GM12864 (cell line): ENCODE results near the gene ERBB4.
"Not testable (repeated sequence)": the region's sequence is repeated elsewhere in the genome, so short reads cannot be mapped to it uniquely, and the experiment has no call there.

Experiments
- DNase-seq: peaks from one replicate; pipeline ENCODE4 v3.0.0-alpha.2; 2011; ENCODE audit warnings: low read depth
- H3K4me3 ChIP-seq: 2 replicates; pipeline ENCODE4 v1.5.1; 2011; ENCODE audit warnings: mild to moderate bottlenecking, low read depth, low read length, control low read depth
- TF ChIP-seq, protein P1 (sequence below): IDR thresholded peaks from 2 replicates; pipeline ENCODE4 v1.5.1; 2011; ENCODE audit warnings: low read depth, mild to moderate bottlenecking, moderate library complexity, low read length, control low read depth, inconsistent platforms; ENCODE audit errors: missing control alignments

The ERBB4 gene

DNA sequence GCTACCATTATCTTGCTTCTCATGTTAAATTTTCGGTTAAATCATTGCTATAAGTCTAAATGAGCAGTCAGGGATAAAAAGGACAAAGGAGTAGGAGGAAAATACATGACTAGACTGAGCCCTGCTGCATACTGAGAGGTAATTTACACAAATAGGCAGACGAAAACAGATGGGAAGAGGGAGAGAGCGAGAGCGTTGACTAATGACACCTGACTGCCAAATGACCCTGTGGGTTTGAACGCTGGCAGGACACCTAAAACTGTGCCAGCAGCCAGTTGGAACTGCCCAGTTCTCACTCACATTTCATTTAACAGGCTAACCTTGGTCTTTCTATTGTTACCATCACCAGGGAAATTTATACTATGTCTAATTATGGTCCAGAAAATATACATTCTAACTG is 1004.0 kb downstream of the ERBB4 start:
- DNase-seq: no peak
- TF ChIP-seq, protein P1, sequence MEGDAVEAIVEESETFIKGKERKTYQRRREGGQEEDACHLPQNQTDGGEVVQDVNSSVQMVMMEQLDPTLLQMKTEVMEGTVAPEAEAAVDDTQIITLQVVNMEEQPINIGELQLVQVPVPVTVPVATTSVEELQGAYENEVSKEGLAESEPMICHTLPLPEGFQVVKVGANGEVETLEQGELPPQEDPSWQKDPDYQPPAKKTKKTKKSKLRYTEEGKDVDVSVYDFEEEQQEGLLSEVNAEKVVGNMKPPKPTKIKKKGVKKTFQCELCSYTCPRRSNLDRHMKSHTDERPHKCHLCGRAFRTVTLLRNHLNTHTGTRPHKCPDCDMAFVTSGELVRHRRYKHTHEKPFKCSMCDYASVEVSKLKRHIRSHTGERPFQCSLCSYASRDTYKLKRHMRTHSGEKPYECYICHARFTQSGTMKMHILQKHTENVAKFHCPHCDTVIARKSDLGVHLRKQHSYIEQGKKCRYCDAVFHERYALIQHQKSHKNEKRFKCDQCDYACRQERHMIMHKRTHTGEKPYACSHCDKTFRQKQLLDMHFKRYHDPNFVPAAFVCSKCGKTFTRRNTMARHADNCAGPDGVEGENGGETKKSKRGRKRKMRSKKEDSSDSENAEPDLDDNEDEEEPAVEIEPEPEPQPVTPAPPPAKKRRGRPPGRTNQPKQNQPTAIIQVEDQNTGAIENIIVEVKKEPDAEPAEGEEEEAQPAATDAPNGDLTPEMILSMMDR: no peak
- no peak overlapping the region for H3K4me3 ChIP-seq

DNA sequence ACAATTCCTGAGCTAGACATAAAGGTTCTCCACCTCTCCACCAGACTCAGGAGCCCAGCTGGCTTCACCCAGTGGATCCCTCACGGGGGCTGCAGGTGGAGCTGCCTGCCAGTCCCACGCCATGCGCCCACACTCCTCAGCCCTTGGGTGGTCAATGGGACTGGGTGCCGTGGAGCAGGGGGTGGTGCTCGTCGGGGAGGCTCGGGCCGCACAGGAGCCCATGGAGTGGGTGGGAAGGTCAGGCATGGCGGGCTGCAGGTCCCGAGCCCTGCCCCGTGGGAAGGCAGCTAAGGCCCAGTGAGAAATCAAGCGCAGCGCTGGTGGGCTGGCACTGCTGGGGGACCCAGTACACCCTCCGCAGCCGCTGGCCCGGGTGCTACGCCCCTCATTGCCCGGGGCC is 1014.4 kb downstream of the ERBB4 start:
- not testable (repeated sequence) for H3K4me3 ChIP-seq, DNase-seq

DNA sequence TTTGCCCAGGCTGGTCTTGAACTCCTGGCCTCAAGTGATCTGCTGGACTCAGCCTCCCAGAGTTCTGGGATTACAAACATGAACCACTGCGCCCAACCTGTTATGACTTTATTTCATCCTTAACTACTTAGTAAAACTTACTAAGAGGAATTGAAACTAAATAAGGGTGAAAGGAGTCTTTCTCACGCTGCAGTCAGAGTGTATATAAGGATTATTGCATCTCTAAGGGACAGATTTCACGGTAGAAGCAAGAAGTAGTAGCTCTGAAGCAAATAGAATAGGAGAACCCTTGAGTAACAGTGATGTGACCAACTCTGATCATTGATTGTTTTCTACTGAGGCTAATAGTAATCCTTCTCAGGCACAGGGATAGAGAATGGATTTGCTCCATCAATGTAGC is 1022.1 kb downstream of the ERBB4 start:
- no peak for DNase-seq
- no peak overlapping the region for H3K4me3 ChIP-seq
- TF ChIP-seq, protein P1: no peak

DNA sequence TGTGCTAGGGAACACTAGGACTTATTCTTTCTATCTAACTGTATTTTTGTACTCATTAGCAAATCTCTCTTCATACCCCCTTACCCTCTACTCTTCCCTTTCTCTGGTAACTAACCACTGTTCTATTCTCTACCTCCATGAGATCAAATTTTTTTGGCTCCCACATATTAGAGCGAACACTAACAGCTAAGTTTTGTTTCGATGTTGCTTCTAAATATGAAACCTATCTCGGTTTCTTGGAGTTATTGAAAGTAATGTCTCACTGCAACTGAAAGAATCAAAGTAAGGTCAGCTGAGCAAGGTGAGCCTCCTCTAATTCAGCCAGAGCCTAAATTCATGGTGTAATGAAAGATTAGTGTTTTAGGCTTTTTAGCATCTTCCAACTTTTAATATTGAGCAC is 1024.6 kb downstream of the ERBB4 start:
- no peak for DNase-seq
- TF ChIP-seq, protein P1: no peak
- no peak overlapping the region for H3K4me3 ChIP-seq

DNA sequence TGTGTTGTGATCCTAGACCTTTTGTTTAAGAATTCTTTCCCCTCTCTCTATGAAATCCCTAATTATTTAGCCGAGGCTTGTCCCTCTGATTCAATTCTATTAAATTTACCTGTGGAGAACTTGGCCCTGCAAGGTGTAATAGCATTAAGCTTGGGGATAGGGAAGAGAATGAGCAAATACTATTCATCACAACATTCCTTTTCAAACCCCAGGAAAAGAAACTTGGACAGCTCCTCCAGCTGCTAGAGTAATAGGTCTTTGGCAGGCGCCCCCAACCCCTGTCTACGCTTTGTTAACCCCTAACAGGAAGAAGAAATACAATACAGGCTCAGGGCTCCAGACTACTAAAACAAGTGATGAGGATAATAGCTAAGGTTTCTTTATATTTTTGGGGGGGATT is 1025.2 kb downstream of the ERBB4 start:
- no peak overlapping the region for H3K4me3 ChIP-seq
- TF ChIP-seq, protein P1: no peak
- DNase-seq: no peak

DNA sequence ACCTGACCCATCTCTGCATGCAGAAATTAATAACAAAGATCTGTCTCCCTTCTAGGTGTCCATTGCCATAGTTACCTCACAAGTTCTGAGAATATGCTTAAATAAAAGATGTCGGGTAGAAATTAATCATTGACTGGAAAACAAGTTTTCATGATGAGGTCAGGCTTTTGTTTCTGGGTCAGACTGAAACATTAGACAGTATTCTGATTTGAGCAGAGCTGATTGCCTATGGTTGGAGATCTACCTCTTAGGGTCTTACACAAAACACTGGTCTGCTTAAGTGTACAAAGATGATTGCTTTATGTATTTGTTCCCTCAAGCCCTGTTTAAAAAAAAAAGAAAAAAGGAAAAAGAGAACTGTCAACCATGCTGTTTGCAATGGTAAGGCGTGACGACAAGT is 1025.8 kb downstream of the ERBB4 start:
- TF ChIP-seq, protein P1: no peak
- H3K4me3 ChIP-seq: no peak overlapping the region
- DNase-seq: no peak

DNA sequence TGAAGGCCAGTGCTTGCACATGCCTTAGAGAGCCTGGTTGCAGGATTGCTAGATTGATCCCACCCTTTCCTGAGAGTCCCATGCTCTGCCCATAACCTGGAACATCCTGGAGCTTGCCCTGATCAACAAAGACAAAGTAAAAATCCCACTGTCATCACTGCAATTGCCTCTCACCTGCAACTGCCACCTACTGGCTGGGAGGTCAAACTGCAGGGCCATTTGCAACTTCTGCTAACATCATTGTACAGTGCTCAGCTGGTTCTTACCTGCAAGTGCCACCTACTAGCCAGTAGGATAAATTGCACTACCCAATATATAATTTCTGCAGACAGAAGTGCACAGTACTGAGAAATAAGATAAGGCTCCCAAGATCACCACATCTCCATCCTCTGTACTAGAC is 1034.7 kb downstream of the ERBB4 start:
- DNase-seq: no peak
- TF ChIP-seq, protein P1: peak; percentile 67
- no peak overlapping the region for H3K4me3 ChIP-seq

DNA sequence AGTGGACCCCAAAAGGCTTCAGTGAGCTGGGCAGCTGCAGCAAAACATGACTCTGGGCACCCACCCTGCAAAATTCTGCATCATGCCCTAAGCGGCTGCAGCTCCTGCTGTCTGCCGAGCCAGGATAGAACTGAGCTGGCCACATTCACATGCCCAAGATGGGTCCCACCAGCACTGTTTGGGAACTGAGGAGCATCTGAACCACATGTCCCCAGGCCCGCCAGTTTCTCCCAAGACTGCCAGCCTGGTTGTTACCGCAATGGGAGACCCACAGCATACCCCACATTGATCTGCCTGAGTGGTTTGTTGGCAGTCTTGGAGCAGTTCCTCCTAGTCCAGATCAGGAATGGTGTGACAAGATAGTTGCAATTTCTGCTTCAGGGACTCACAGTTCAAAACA is 1035.4 kb downstream of the ERBB4 start:
- no peak for DNase-seq
- TF ChIP-seq, protein P1: no peak
- no peak overlapping the region for H3K4me3 ChIP-seq
